ENCODE results near the gene AVL9.
"Not testable (repeated sequence)": the region's sequence is repeated elsewhere in the genome, so short reads cannot be mapped to it uniquely, and the experiment has no call there.

AVL9 gene

DNA sequence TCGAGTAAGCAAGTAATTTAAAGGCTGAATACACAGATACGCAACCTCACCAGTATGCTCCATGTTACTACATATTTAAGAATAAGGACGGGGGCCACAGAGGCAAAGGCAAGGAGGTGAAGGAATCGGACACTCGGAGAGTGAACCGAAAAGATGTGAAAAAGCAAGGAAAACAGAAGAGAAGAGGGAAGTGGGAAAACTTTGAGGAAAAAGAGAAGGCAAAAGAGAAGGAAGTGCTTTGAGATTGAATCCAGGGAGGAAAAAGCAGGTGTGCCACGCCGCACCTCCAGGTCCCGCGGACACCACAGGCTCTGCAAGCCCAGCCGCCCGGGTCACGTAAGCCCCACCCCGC is 367 bp upstream of the AVL9 start:
- WGBS (ENCODE audit: insufficient coverage, insufficient read length): no CpG with 5 or more reads among the region's 14 CpGs
- Histone ChIP-seq H3K27me3 (ENCODE audit: control insufficient read depth, insufficient read depth, low read length) (no peaks in the 10 kb centered on the region), H3K4me1 (ENCODE audit: control insufficient read depth, insufficient read depth, low read length) (no peaks in the 10 kb centered on the region), H3K27ac (ENCODE audit: low read length) (no peak overlapping the region), H3K9me3 (ENCODE audit: control insufficient read depth, insufficient read depth, low read length) (no peaks in the 10 kb centered on the region), H3K4me3 (ENCODE audit: low read length) (peak overlapping the region; percentile 80; the same call in 1 of the 2 replicates), H3K36me3 (ENCODE audit: control insufficient read depth, insufficient read depth, low read length) (no peaks in the 10 kb centered on the region)
- DNase-seq (ENCODE audit: low read depth, low spot score): no peak

DNA sequence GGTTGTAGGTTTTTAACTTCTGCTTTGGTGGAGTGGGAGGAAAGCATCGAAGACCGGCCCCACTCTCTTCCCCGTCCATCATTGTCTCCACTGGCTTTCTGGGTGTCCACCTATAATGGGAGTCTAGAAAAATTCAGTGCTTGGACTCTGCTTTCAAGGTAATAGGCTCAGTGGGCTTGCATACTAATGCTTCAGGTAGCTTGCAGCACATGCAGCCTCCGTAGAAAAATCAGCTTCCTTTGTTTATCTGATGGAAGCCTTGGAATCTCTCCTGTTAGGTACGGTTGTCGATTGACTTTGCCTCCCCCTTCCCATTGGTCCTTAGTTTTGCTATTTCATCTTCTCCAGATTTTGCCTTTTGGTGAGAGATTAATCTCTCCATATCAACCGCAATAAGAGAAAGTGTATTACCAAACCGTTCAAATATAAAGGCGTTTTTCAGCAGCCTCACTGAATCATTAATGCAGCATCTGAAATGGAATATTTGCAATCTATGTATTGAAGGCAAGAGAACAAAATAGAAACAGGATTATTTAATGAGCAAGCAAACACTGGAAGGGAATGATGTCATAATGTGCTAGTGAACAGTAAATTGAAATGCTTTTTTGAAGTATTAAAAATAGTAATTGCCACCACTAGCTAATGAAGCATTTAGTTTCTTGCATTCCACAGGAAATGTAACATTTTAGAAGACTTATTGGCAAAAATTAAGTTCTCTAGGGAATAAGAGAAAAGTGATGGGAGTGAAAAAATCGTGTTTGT is 944 bp downstream of the AVL9 start:
- Histone ChIP-seq H3K27ac (ENCODE audit: low read length) (no peak overlapping the region), H3K36me3 (ENCODE audit: control insufficient read depth, insufficient read depth, low read length) (no peaks in the 10 kb centered on the region), H3K9me3 (ENCODE audit: control insufficient read depth, insufficient read depth, low read length) (no peaks in the 10 kb centered on the region), H3K4me1 (ENCODE audit: control insufficient read depth, insufficient read depth, low read length) (no peaks in the 10 kb centered on the region), H3K27me3 (ENCODE audit: control insufficient read depth, insufficient read depth, low read length) (no peaks in the 10 kb centered on the region), H3K4me3 (ENCODE audit: low read length) (peak overlapping the region; percentile 100; the same call in 1 of the 2 replicates)
- no peak for DNase-seq (ENCODE audit: low read depth, low spot score)
- WGBS (ENCODE audit: insufficient coverage, insufficient read length): 100% methylated on average over 1 of the region's 10 CpGs

DNA sequence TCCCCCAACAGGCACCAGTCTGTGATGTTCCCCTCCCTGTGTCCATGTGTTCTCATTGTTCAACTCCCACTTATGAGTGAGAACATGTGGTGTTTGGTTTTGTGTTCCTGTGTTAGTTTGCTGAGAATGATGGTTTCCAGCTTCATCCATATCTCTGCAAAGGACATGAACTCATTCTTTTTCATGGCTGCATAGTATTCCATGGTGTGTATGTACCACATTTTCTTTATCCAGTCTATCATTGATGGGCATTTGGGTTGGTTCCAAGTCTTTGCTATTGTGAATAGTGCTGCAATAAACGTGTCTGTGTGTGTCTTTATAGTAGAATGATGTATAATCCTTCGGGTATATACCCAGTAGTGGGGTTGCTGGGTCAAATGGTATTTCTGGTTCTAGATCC is 4.5 kb downstream of the AVL9 start:
- DNase-seq (ENCODE audit: low read depth, low spot score); H3K4me3 ChIP-seq (ENCODE audit: low read length); H3K27me3 ChIP-seq (ENCODE audit: control insufficient read depth, insufficient read depth, low read length); H3K4me1 ChIP-seq (ENCODE audit: control insufficient read depth, insufficient read depth, low read length); H3K27ac ChIP-seq (ENCODE audit: low read length); H3K36me3 ChIP-seq (ENCODE audit: control insufficient read depth, insufficient read depth, low read length); H3K9me3 ChIP-seq (ENCODE audit: control insufficient read depth, insufficient read depth, low read length): not testable (repeated sequence)
- no CpG with 5 or more reads among the region's 2 CpGs for WGBS (ENCODE audit: insufficient coverage, insufficient read length)

DNA sequence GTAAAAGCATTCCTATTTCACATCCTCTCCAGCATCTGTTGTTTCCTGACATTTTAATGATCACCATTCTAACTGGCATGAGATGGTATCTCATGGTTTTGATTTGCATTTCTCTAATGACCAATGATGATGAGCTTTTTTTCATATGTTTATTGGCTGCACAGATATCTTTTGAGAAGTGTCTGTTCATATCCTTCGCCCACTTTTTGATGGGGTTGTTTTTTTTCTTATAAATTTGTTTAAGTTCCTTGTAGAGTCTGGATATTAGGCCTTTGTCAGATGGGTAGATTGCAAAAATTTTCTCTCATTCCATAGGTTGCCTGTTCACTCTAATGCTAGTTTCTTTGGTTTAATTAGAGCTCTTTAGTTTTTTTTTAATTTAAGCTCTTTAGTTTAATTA is 4.9 kb downstream of the AVL9 start:
- H3K27ac ChIP-seq (ENCODE audit: low read length): not testable (repeated sequence)

DNA sequence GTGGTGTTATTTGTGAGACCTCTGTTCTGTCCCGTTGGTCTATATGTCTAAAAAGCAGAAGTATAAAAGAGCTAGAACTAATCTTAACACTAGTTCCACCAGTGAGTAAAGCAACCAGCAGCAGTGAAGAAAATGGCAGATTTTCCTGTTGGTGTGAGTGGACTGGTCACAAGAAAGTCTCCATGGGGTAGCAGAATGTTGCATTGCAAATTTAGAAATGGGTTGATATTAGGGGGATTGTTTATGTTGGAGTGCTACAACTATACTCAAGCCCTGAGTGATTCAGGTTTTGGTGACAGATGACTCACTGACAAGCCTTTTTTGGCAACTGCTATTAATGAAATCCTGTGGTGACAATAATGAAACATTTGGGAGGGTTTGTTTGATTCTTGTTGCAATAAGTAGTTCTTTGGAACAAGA is 5.6 kb downstream of the AVL9 start:
- no peaks in the 10 kb centered on the region for H3K4me1 ChIP-seq (ENCODE audit: control insufficient read depth, insufficient read depth, low read length)
- no CpG with 5 or more reads among the region's 1 CpG for WGBS (ENCODE audit: insufficient coverage, insufficient read length)
- no peak for DNase-seq (ENCODE audit: low read depth, low spot score)
- H3K27me3 ChIP-seq (ENCODE audit: control insufficient read depth, insufficient read depth, low read length): no peaks in the 10 kb centered on the region
- H3K4me3 ChIP-seq (ENCODE audit: low read length): no peak overlapping the region
- H3K27ac ChIP-seq (ENCODE audit: low read length): no peak overlapping the region
- H3K36me3 ChIP-seq (ENCODE audit: control insufficient read depth, insufficient read depth, low read length): no peaks in the 10 kb centered on the region
- H3K9me3 ChIP-seq (ENCODE audit: control insufficient read depth, insufficient read depth, low read length): no peaks in the 10 kb centered on the region

More for the DNA sequence above, 4.9 kb downstream of the AVL9 start:
- not testable (repeated sequence) for H3K4me1 ChIP-seq (ENCODE audit: control insufficient read depth, insufficient read depth, low read length); H3K4me3 ChIP-seq (ENCODE audit: low read length); H3K36me3 ChIP-seq (ENCODE audit: control insufficient read depth, insufficient read depth, low read length); H3K9me3 ChIP-seq (ENCODE audit: control insufficient read depth, insufficient read depth, low read length); H3K27me3 ChIP-seq (ENCODE audit: control insufficient read depth, insufficient read depth, low read length); DNase-seq (ENCODE audit: low read depth, low spot score)
- no CpG with 5 or more reads among the region's 1 CpG for WGBS (ENCODE audit: insufficient coverage, insufficient read length)

DNA sequence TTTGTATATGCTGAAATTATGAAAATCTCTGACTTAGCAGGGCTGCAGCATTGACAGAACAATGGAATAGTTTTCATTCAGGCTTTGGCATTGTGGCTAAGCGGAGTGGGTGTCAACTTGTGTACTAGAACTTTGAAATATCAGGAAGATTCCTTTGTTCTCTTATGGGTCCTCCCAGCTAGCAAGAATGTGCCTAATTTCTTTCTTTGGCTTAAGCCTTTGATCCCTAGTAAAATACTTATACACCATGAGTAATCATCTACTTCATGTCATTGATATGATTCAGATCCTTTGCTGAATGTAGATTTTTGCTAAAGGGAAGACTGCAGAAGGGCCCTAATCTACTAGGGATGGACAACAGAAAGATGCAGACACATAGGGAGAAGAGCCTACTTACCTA is 6.2 kb downstream of the AVL9 start:
- no peaks in the 10 kb centered on the region for H3K27me3 ChIP-seq (ENCODE audit: control insufficient read depth, insufficient read depth, low read length)
- WGBS (ENCODE audit: insufficient coverage, insufficient read length): no CpG with 5 or more reads among the region's 1 CpG
- no peak overlapping the region for H3K27ac ChIP-seq (ENCODE audit: low read length)
- no peaks in the 10 kb centered on the region for H3K4me1 ChIP-seq (ENCODE audit: control insufficient read depth, insufficient read depth, low read length)
- H3K9me3 ChIP-seq (ENCODE audit: control insufficient read depth, insufficient read depth, low read length): no peaks in the 10 kb centered on the region
- no peak overlapping the region for H3K4me3 ChIP-seq (ENCODE audit: low read length)
- H3K36me3 ChIP-seq (ENCODE audit: control insufficient read depth, insufficient read depth, low read length): no peaks in the 10 kb centered on the region
- DNase-seq (ENCODE audit: low read depth, low spot score): no peak

DNA sequence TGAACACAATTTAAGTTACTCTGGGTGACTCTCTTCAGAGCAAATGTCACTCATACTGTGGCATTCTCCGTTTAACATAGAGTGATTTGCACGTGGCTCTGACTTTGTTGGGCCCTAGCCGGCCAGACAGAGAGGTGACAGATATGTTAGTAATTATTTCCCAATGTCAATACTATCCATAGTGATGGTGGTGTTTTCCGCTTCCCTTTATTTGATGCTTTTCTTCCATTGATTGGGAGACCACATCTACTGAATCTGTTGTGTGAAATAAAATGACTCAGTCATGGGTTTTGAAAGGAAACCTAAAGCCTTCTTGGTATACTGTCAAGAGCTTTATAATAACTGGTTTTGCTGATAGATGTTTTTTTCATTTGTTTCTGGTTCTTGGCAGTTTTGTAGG is 7.4 kb downstream of the AVL9 start:
- Histone ChIP-seq H3K27ac (ENCODE audit: low read length) (no peak overlapping the region), H3K27me3 (ENCODE audit: control insufficient read depth, insufficient read depth, low read length) (no peaks in the 10 kb centered on the region), H3K9me3 (ENCODE audit: control insufficient read depth, insufficient read depth, low read length) (no peaks in the 10 kb centered on the region), H3K36me3 (ENCODE audit: control insufficient read depth, insufficient read depth, low read length) (no peaks in the 10 kb centered on the region), H3K4me3 (ENCODE audit: low read length) (no peak overlapping the region), H3K4me1 (ENCODE audit: control insufficient read depth, insufficient read depth, low read length) (no peaks in the 10 kb centered on the region)
- no CpG with 5 or more reads among the region's 4 CpGs for WGBS (ENCODE audit: insufficient coverage, insufficient read length)
- no peak for DNase-seq (ENCODE audit: low read depth, low spot score)

DNA sequence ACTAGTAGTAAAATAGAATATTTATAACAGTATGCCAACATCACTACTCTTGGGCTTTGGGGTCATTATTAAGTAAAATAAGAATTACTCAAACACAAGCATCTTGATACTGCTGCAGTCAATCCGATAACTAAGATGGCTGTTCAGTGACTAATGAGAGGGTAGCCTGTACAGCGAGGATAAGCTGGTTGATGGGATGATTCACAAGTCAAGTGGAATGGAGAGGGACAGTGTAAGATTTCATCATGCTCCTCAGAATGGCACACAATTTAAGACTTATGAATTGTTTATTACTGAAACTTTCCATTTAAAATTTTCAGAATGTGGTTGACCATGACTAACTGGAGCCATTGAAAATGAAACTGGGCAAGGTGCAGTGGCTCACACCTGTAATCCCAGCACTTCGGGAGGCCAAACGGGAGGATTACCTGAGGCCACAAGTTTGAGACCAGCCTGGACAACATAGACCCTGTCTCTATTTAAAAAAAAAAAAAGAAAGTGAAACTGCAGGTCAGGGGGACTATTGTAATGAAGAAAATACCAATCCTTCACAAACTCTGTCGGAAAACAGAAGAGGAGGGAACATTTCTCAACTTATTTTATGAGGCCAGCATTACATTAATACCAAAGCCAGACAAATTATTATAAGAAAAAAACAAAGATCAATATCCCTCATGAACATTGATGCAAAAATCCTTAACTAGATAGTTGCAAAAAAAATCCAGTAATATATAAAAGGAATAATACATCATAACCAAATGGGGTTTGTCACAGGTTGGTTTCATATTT is 11.2 kb downstream of the AVL9 start:
- Histone ChIP-seq H3K4me1 (ENCODE audit: control insufficient read depth, insufficient read depth, low read length) (no peaks in the 10 kb centered on the region), H3K4me3 (ENCODE audit: low read length) (no peak overlapping the region), H3K36me3 (ENCODE audit: control insufficient read depth, insufficient read depth, low read length) (no peaks in the 10 kb centered on the region; the same call in 1 of the 2 replicates), H3K27me3 (ENCODE audit: control insufficient read depth, insufficient read depth, low read length) (no peaks in the 10 kb centered on the region), H3K27ac (ENCODE audit: low read length) (no peak overlapping the region), H3K9me3 (ENCODE audit: control insufficient read depth, insufficient read depth, low read length) (no peaks in the 10 kb centered on the region)
- no peak for DNase-seq (ENCODE audit: low read depth, low spot score)
- WGBS (ENCODE audit: insufficient coverage, insufficient read length): no CpG with 5 or more reads among the region's 5 CpGs

DNA sequence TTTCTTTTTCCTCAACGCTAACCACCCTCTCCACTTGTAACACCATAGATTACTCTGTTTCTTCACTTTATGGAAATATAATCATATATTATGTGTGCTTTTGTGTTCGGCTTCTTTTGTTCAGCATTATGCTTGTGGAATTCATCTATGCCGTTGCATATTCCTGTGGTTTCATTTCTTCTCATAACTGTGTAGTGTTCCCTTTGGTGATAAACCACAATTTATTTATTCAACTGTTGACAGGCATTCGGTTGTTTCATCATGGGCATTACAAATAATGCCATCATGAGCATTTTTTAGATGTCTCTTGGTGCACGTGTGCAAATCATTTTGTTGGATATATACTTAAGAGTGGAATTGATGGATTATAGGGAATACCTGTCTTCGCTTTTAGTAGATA is 12.1 kb downstream of the AVL9 start:
- no peaks in the 10 kb centered on the region; the same call in 1 of the 2 replicates for H3K36me3 ChIP-seq (ENCODE audit: control insufficient read depth, insufficient read depth, low read length)
- WGBS (ENCODE audit: insufficient coverage, insufficient read length): 100% methylated on average over 1 of the region's 6 CpGs
- H3K27me3 ChIP-seq (ENCODE audit: control insufficient read depth, insufficient read depth, low read length): no peaks in the 10 kb centered on the region
- no peaks in the 10 kb centered on the region for H3K9me3 ChIP-seq (ENCODE audit: control insufficient read depth, insufficient read depth, low read length)
- no peak overlapping the region for H3K4me3 ChIP-seq (ENCODE audit: low read length)
- H3K27ac ChIP-seq (ENCODE audit: low read length): no peak overlapping the region
- no peak for DNase-seq (ENCODE audit: low read depth, low spot score)
- H3K4me1 ChIP-seq (ENCODE audit: control insufficient read depth, insufficient read depth, low read length): no peaks in the 10 kb centered on the region

DNA sequence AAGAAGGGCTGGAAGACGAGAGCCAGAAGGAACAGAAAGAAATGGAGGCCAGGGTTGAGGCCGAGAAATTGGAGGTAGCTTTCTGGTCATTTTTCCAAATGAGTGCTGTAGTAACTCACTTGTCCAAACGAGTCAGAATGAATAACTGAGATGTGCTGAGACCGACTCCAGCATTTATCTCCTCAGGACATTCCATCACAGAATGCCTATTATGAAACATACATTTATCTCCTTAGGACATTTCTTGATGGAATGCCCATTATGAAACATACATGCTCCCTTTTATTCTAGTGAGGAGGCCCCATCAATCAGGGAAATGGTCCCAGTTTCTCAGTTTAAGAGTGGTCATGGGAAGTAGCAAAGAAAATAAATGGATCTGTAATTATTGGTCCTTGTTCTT is 16.5 kb downstream of the AVL9 start:
- Histone ChIP-seq H3K4me1 (ENCODE audit: control insufficient read depth, insufficient read depth, low read length) (no peaks in the 10 kb centered on the region), H3K9me3 (ENCODE audit: control insufficient read depth, insufficient read depth, low read length) (no peaks in the 10 kb centered on the region), H3K4me3 (ENCODE audit: low read length) (no peak overlapping the region), H3K27ac (ENCODE audit: low read length) (no peak overlapping the region), H3K36me3 (ENCODE audit: control insufficient read depth, insufficient read depth, low read length) (peaks cover 2% of the 10 kb centered on the region; the same call in 1 of the 2 replicates), H3K27me3 (ENCODE audit: control insufficient read depth, insufficient read depth, low read length) (no peaks in the 10 kb centered on the region)
- no CpG with 5 or more reads among the region's 4 CpGs for WGBS (ENCODE audit: insufficient coverage, insufficient read length)
- DNase-seq (ENCODE audit: low read depth, low spot score): no peak
